Tibial artery (tissue), 4 donors: ENCODE measurements around the gene RASA3.

Source experiments
- DNase-seq, 2 donors: peaks; one replicate each; pipeline ENCODE4 v3.0.0-alpha.2; 2019
- H3K27ac ChIP-seq, 2 donors: fragments of 200-600 bp; sonication (generic) in 1 of 2; 1 replicate in 1 of 2; 2 replicates in 1 of 2; pipeline ENCODE4 v1.5.1; 2018 to 2019; ENCODE audit warnings: mild to moderate bottlenecking in 1 of 2
- H3K27me3 ChIP-seq, 2 donors: fragments of 200-600 bp; sonication (generic) in 1 of 2; one replicate each; pipeline versions ENCODE4 v1.5.1 to v1.6.0; 2016 to 2019
- H3K36me3 ChIP-seq, 3 donors: fragments of 200-600 bp; sonication (generic) in 2 of 3; one replicate each; pipeline ENCODE4 v1.5.1; 2016 to 2019; ENCODE audit warnings: mild to moderate bottlenecking in 2 of 3
- H3K4me1 ChIP-seq, 4 donors: fragments of 200-600 bp; sonication (generic) in 2 of 4; 1 replicate in 3 of 4; 2 replicates in 1 of 4; pipeline ENCODE4 v1.5.1; 2016 to 2019
- H3K4me3 ChIP-seq, 2 donors: fragments of 200-600 bp; sonication (generic) in 1 of 2; 1 replicate in 1 of 2; 2 replicates in 1 of 2; pipeline ENCODE4 v1.5.1; 2018 to 2019; ENCODE audit warnings: mild to moderate bottlenecking in 2 of 2
- H3K9me3 ChIP-seq, 3 donors: fragments of 200-600 bp; sonication (generic) in 1 of 3; one replicate each; pipeline ENCODE4 v1.5.1; 2016 to 2019
- intact Hi-C: fragments of 100-400 bp; cut with DNase I; formaldehyde crosslinking; loops from one replicate; pipeline ENCODE4 v1.15.0; 2023; ENCODE audit warnings: low total_unique reads
- TF ChIP-seq, protein P1 (sequence below), 2 experiments: fragments of 200-600 bp in 1 of 2; fragments of 450-650 bp in 1 of 2; IDR thresholded peaks; one replicate each; pipeline ENCODE4 v1.5.1; 2017 to 2019; ENCODE audit warnings: antibody characterized with exemption in 2 of 2, mild to moderate bottlenecking in 1 of 2, moderate library complexity in 1 of 2

RASA3 gene

DNA sequence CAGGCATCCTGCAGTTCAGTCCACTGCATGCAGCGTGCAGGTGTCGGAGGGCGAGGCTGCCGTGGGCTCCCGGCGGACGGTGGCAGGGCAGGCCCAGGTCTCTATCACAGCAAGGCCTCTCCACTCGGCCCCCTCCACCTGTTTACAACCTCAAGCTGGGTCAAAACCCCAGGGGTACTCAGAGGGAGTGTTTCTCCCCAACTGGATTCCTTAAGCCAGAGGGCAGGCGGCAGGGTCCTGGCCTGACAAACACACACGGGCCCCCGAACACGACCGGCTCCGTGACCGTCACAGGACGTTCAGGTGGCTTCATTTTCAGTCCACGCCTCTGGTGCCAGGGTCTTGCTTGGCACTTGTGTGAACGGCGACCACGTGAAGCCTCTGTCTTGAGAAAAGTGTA is 23.5 kb downstream of the RASA3 start:
- peaks cover 0 to 35% (median 6%) of the 10 kb centered on the region in 4 donors for H3K4me1 ChIP-seq
- H3K4me3 ChIP-seq: no peak overlapping the region
- TF ChIP-seq, protein P1, sequence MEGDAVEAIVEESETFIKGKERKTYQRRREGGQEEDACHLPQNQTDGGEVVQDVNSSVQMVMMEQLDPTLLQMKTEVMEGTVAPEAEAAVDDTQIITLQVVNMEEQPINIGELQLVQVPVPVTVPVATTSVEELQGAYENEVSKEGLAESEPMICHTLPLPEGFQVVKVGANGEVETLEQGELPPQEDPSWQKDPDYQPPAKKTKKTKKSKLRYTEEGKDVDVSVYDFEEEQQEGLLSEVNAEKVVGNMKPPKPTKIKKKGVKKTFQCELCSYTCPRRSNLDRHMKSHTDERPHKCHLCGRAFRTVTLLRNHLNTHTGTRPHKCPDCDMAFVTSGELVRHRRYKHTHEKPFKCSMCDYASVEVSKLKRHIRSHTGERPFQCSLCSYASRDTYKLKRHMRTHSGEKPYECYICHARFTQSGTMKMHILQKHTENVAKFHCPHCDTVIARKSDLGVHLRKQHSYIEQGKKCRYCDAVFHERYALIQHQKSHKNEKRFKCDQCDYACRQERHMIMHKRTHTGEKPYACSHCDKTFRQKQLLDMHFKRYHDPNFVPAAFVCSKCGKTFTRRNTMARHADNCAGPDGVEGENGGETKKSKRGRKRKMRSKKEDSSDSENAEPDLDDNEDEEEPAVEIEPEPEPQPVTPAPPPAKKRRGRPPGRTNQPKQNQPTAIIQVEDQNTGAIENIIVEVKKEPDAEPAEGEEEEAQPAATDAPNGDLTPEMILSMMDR (IDR thresholded peaks at IDR 0.05): no peak
- peak; percentile 16 to 60 for DNase-seq
- peaks cover 0 to 5% (median 4%) of the 10 kb centered on the region in 3 donors for H3K36me3 ChIP-seq
- no peaks in the 10 kb centered on the region for H3K27me3 ChIP-seq
- no peak overlapping the region for H3K27ac ChIP-seq
- no peaks in the 10 kb centered on the region for H3K9me3 ChIP-seq
- intact Hi-C loops: no loop called here

DNA sequence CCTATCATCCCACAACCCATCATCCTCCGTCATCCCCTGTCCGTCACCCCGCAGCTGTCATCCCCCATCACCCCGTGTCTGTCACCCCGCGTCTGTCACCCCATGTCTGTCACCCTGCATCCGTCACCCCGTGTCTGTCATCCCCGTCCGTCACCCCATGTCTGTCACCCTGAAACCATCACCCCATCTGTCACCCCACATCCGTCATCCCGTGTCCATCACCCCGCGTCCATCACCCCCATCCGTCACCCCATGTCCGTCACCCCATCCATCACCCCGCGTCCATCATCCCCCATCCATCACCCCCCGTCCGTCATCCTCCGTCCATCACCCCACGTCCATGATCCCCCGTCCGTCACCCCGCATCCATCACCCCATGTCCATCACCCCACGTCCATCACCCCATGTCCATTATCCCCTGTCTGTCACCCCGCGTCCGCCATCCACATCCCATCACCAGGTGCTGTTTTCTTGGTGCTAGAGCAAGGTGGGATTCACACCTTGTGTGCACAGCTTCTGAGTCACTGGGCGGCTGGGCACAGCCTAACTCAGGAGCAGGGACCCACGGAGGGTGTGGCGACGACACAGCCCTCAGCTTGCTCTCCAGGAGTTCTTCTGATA is 24.2 kb downstream of the RASA3 start:
- Histone ChIP-seq H3K9me3 (no peaks in the 10 kb centered on the region), H3K27ac (no peak overlapping the region), H3K27me3 (no peaks in the 10 kb centered on the region), H3K4me1 (peaks cover 0 to 35% (median 6%) of the 10 kb centered on the region in 4 donors), H3K4me3 (no peak overlapping the region), H3K36me3 (peaks cover 0 to 5% (median 4%) of the 10 kb centered on the region in 3 donors)
- TF ChIP-seq, protein P1 (IDR thresholded peaks at IDR 0.05): no peak
- intact Hi-C loops: no loop called here
- peak; percentile 15 to 48 for DNase-seq

DNA sequence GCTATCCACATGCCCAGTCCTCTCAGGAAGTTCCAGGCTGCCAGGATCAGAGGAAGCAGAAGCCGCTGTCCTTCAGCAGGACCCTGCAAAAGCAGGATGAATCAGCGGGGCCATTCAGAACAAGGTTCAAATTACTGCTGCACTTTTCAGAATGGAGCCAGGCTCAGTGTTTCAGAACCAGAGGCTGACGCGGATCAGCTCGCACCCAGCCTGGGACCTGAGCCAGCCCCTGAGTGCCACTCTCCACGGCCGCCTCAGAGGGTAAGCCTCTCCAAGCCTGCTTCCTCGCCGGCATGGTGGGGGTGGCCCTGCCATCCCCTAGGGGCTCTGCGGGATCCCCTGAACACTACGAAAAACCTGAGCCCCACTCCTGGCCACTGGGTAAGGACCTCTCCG is 24.7 kb downstream of the RASA3 start:
- H3K27ac ChIP-seq: no peak overlapping the region
- intact Hi-C loops: no loop called here
- H3K36me3 ChIP-seq: peaks cover 0 to 4% (median 2%) of the 10 kb centered on the region in 3 donors
- H3K4me3 ChIP-seq: no peak overlapping the region
- H3K9me3 ChIP-seq: no peaks in the 10 kb centered on the region
- peak; percentile 17 to 56 for DNase-seq
- H3K27me3 ChIP-seq: no peaks in the 10 kb centered on the region
- H3K4me1 ChIP-seq: peaks cover 0 to 35% (median 6%) of the 10 kb centered on the region in 4 donors
- TF ChIP-seq, protein P1 (IDR thresholded peaks at IDR 0.05): no peak

DNA sequence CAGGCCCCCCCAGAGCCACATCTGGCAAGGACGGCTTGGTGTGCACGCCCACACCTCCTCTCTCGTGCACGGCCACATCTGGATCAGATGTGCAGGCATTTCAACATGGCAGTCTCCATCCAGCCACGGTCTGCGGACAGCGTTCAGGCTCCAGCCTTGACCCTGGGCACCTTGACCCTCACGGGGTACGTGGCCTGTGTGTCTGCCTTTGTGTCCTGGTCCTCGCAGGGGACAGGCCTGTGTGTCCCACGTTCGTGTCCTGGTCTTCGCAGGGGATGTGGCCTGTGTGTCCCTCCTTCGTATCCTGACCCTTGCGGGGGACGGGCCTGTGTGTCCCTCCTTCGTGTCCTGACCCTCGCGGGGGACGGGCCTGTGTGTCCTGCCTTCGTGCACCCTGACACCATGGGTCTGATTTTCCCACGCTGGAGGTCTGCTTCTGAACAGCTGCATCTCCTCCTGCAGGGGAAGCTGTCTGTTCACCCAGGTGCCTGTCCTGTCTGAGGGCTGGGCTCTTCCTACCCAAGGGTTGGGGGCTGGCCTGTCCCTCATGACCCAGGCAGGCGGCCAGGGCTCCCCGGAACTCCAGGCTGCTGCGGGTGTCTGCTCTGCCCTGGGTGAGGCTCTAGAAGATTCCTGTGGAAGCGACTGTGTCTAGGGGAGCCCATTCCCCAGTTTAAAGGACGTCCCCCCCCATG is 25.3 kb downstream of the RASA3 start:
- DNase-seq: peak; percentile 16 to 43
- TF ChIP-seq, protein P1 (IDR thresholded peaks at IDR 0.05): no peak
- Histone ChIP-seq H3K36me3 (peaks cover 0 to 4% (median 0%) of the 10 kb centered on the region in 3 donors), H3K4me1 (peaks cover 0 to 35% (median 8%) of the 10 kb centered on the region in 4 donors), H3K27me3 (no peaks in the 10 kb centered on the region), H3K4me3 (no peak overlapping the region), H3K9me3 (no peaks in the 10 kb centered on the region), H3K27ac (no peak overlapping the region)
- intact Hi-C loops: no loop called here

DNA sequence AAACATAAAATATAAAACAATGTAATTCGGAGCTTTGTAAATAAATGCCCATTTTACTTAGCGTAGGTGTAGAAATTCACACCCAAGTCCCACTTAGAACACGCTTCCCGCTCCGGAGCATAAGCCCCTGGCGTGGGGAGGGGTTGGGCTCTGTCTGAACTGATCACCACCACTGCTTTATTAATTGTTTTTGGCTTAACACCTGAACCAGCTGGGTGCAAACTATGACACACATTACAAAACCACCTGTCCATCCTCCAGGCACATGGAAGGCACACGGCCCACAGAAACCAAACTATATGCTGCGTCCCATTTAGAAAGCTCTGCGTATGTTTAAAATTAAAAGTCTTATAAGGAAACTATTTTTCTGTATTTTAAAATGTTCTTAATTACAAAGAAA is 25.9 kb downstream of the RASA3 start:
- Histone ChIP-seq H3K36me3 (peaks cover 0 to 4% (median 0%) of the 10 kb centered on the region in 3 donors), H3K27ac (no peak overlapping the region), H3K27me3 (no peaks in the 10 kb centered on the region), H3K4me3 (no peak overlapping the region), H3K4me1 (peaks cover 0 to 38% (median 12%) of the 10 kb centered on the region in 4 donors), H3K9me3 (no peaks in the 10 kb centered on the region)
- TF ChIP-seq, protein P1 (IDR thresholded peaks at IDR 0.05): no peak
- peak in 1 of 2 donors; percentile 9 for DNase-seq
- intact Hi-C loops: no loop called here
